Measurements from ENCODE around the gene TRIM71. TPM values are rescaled to one million over a fixed set of nuclear protein-coding genes. Genes with fewer than 3 reads are reported as not detected.
"Not testable (repeated sequence)": the region's sequence is repeated elsewhere in the genome, so short reads cannot be mapped to it uniquely, and the experiment has no call there.

Gene TRIM71
- total RNA-seq, 1 donor from 2014 or later: 2.5 TPM

GRCh38 chr3:32842987-32843386 lies 25.2 kb downstream of the TRIM71 start:
- no peak for DNase-seq

DNA sequence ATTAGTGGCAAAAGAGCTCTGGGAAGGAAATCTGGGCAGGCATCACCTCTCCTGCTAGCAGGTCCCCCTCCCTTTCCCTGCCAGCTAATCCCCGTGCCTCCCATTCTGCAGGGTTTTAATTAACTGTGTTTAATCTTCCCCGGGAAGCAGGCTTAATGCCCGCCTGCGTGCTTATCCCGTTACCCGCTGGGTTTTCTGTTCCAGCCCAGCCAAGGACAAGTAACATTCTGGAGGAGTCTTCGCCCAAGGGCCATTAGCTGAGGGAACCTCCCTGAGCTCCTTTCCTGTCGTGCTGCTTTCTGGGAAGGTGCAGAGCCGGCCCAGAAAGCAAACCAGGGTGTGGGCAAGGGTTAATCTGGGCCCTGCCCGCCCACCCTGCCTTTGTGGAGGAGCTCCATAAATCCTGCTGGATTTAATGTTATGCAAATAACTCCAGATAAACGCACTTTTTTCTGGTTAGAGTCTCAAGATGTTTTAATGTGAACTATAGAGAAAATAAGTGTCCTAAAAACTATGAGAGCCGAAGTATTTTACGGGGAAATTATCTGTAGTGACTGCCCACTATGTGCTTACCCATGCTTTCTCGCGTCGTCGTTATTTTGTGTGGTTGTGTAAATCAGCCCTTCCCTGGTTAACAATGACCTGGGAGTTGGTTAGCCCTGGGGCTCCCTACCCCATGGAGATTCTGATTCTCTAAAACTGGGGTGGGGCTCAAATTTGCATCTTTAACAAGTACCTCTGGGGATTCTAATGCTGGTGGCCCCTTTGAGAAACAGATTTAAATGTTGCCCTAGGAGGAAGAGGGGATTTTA lies 25.9 kb downstream of the TRIM71 start:
- DNase-seq: no peak

DNA sequence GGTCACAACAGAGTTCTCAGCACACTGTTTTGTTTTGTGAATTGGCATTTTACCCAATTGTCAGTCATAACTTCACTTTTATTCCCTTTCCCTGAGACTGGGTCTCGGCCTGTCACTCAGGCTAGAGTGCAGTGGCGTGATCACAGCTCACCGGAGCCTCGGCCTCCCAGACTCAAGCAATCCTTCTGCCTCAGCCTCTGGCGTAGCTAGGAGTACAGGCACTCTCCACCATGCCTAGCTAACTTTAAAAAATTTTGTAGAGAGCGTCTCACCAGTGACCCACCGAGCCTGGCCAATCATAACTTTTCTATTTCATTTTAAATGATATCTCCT lies 26.5 kb downstream of the TRIM71 start:
- no peak for DNase-seq

DNA sequence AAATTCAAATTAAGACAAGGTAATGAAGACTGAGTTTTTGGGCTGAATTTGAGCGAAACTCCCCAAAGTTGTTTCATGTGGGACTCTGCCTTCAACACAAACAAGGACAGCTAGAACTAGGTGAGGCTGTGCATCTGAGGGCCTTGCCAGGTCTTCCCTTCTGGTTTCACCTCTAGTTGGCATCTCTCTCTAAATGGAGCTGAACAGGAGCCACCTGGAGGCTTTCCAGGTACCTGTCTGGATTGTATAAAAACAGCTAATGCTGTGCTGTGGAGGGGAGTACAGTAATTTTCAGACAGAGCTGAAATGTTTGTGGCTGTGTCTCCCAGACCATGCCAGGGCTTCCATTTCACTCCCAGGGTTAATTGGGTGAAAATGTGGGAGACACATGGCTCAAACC lies 27.1 kb downstream of the TRIM71 start:
- no peak for DNase-seq

DNA sequence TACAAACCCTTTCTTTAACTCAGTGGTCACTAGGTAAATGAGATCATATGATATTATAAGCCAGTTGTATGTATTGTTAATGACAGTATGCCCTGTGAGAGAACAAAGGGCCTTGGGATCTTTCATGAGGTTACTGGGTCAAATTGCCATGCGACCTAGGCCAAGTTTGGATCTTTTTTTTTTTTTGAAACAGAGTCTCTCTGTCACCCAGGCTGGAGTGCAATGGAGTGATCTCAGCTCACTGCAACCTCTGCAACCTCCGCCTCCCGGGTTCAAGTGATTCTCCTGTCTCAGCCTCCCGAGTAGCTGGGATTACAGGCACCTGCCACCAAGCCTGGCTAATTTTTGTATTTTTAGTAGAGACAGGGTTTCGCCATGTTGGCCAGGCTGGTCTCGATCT lies 27.7 kb downstream of the TRIM71 start:
- DNase-seq: not testable (repeated sequence)

DNA sequence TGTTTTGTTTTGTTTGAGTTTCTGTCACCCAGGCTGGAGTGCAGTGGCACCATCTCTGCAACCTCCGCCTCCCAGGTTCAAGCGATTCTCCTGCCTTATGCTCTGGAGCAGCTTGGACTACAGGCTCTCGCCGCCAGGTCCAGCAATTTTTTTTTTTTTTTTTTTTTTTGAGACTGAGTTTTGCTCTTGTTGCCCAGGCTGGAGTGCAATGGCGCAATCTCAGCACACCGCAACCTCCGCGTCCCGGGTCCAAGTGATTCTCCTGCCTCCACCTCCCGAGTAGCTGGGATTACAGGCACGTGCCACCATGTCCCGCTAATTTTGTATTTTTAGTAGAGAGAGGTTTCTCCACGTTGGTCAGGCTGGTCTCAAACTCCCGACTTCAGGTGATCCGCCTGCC lies 29.2 kb downstream of the TRIM71 start:
- DNase-seq: not testable (repeated sequence)

- DNase-seq: no peak
These were observed 29.7 kb downstream of the TRIM71 start for GRCh38 chr3:32847528-32847927.

DNA sequence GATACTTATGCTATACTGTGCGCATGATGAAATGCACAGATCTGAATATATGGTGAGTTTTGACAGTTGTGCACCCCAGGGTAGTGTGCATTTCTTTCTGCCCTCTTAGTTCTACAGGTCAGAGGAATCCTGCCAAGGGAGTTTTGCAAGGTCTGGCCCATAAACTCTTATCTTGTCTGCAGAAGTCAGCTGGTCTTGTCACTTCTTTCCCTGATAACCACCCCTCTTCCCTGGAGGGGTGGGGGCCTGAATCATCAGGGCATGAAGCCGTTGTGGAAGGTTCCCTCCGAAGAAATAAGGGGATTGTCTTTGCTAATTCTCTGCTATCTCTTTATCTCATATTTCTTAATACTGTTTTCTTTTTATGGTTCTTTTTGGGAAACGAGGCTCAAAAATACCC lies 30.4 kb downstream of the TRIM71 start:
- no peak for DNase-seq

DNA sequence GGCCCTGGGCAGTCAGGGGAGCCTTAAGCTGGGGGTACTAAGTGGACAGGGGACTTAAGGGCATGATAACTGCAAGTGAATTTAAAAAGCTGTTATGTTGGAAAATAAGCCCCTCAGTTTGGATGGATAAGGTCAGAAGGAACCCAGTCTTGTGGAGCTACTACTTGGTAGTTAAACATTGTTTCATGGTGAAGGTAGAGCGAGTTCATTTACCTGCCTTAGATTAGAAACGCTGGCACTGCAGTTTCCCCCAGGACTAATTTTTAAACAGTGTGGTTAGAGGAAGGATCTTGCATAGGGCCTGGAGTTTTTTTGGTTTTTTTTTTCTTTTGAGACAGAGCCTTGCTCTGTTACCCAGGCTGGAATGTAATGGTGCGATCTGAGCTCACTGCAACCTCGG lies 31.2 kb downstream of the TRIM71 start:
- DNase-seq: no peak

DNA sequence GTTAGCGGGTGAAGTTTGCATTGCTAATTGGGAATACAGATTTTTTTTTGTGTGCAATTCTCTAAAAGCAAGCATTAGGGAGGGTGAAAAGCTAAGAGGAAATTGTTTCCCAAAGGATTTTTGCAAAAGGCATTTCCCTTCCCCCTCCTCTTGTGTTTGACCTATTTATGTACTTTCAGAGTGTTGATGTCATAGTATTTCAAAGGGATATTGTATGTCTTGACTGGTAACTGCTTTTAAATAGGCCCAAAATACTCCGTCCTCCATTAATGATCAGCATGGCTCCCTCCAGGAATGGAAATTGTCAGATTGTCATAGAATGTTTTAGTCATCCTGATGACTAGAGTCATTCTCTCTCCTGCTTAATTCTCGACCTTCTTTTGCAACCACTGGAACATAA lies 32.4 kb downstream of the TRIM71 start:
- DNase-seq: no peak

- DNase-seq: no peak
These were observed 32.8 kb downstream of the TRIM71 start for GRCh38 chr3:32850636-32851035.

GRCh38 chr3:32852146-32852545 lies 34.3 kb downstream of the TRIM71 start:
- no peak for DNase-seq

DNA sequence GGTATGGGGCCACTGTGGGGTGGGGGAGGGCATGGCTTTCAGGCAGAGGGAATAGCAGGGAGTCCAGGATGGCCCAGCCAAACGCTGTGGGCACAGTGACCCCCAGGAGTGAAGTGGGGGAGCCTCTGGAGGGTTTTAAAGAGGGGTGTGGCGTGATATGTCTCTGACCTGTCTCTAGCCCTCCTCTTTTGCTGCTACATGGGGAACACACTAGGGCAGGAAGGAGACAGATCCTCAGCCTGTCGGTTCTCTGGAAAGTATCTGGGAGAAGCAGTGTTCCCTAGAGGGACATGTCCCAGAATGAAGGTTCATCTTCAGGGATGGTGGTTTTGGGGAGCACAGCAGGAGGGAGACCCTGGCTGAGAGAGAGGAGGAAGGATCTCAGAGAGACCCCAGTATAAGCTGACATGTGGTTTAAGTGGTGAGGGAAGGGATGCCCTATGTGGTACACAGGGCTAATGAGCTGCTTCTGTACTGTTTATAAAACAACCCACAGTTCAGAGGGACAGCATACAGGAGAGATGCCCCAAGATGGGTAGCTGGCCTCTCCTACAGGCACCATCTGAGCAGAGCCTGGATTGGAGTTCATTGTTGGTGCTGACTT lies 37.7 kb downstream of the TRIM71 start:
- no peak for DNase-seq

DNA sequence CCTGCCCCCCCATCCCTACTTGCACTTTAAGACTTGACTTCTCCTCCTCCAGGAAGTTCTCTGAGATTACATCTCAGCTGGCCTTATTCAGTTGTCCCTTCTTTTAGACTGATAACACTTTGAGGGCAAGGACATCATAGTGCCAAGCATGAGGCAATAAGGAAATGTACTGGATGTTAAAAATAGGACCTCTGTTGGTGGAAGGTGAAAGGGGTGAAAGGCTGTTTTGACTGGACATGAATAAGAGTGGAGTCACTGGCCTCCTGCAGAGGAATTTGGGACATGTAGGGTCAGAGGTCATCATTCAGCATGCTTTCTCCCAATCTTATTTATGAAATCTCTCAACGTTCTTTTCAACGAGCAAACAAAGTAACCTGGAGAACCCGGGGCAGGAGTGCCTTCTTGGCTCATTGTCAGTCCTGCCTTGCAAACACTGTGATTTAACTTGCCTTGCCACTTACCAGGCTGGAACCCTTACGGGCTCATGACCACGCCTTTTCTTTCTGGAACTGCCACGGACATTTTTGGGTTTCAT lies 38.6 kb downstream of the TRIM71 start:
- no peak for DNase-seq

- no peak for DNase-seq
These were observed 39.2 kb downstream of the TRIM71 start for GRCh38 chr3:32856901-32857507.

DNA sequence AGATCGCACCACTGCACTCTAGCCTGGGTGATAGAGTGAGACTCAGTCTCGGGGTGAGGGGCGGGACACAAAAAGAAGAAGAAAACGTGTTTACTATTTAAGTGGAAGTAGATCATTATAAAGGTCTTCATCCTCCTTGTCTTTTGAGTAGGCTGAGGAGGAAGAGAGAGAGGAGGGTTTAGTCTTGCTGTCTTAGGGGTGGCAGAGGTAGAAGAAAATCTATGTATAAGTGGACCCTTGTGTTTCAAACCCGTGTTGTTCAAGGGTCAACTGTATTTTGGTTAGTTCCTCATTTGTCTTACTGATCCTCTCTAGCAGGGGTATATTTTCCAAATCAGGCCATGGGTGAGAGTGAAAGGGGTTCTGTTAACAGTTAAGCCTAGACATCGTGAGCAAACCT lies 40.1 kb downstream of the TRIM71 start:
- DNase-seq: no peak

DNA sequence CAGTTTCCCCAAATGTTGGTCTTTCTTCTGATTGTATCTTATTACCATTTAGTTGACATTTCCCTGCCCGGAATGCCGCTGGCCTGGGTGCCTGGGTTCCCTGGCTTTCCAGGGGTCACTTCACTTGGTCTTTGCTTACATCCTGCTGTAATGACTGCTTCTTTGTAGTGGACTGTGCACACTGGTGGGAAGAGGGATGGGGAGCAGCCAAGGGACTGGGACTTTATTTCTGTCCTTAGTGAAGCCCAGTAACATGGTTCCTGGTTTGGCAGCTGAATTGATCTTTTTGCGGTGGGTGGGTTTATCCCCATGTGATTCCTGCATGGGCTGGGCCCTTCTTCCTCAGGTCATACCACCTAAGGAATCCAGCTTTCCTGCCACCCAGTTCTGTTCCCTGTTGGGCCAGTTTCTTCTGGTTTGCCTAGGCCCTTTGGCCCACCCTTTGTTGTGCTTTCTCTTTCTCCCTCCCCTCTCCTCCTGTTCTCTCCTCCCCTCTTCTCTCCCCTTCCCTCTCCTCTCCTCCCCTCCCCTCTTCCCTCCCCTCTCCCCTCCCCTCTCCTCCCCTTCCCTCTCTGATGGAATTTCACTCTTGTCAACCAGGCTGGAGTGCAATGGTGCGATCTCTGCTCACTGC lies 41.9 kb downstream of the TRIM71 start:
- DNase-seq: no peak

DNA sequence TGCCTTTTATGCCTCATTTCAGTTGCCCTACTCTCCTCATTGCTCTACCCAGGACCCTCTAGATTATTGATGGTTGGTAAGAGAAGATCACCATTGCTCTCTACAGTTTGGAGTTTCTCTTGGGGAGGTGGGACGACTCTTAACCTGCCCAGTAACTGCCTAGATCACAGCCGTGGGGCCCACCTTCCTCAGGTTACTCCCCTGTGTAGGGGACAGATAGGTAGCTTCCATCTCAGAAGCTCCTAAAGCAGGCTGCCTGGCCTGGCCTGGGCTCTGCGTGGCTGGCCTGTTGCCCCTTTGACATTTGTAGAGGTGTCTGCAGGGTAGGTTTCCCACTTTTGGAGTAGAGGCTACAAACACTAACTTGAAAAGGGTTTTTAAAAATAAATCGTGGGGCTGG lies 42.7 kb downstream of the TRIM71 start:
- no peak for DNase-seq

DNA sequence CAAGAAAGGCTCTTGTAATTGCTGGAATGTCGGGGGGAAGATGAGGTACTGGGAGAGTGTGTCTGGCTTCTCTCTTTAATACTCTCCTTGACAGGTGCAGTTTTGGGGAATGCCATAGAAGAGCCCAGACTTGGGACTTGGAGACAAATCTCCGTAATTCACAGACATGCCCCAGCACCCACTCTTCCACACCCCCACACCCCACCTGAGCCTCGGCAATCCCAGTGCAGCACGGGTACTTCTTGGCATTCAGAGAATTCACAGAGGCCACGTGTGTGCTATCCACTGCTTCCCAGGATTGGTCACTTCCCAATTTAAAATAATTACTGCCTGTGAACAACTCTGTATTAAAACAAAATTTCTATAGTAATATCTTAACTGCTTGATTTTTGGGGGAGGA lies 43.9 kb downstream of the TRIM71 start:
- no peak for DNase-seq

- DNase-seq: no peak
These were observed 44.6 kb downstream of the TRIM71 start for GRCh38 chr3:32862247-32862935.

- DNase-seq: no peak
These were observed 45.2 kb downstream of the TRIM71 start for GRCh38 chr3:32862936-32863487.

- DNase-seq: no peak
These were observed 47.6 kb downstream of the TRIM71 start for GRCh38 chr3:32865383-32865782.
